Measurements from ENCODE around the gene ZNF189.

Gene ZNF189

GRCh38 chr9:101398068-101398929 is at the start of gene ZNF189, which contains the start of gene MRPL50:
Gene ZNF189, plus strand, starts transcription at chr9:101398851. Its CDS starts 306 bp downstream, at chr9:101399157.
Gene MRPL50, minus strand, starts transcription at chr9:101398618. Its CDS starts 26 bp downstream, at chr9:101398592.
- DNase-seq: peak; percentile 97

GRCh38 chr9:101350285-101350684 is 48.4 kb upstream of the ZNF189 start:
- no peak for DNase-seq

- DNase-seq: no peak
Observed at GRCh38 chr9:101352892-101353463, 45.7 kb upstream of the ZNF189 start.

- no peak for DNase-seq
Observed at GRCh38 chr9:101353683-101354082, 45.0 kb upstream of the ZNF189 start.

- no peak for DNase-seq
Observed at GRCh38 chr9:101354143-101354764, 44.4 kb upstream of the ZNF189 start.

- no peak for DNase-seq
Observed at GRCh38 chr9:101354765-101355708, 43.6 kb upstream of the ZNF189 start.

- DNase-seq: no peak
Observed at GRCh38 chr9:101356619-101357018, 42.0 kb upstream of the ZNF189 start.

- DNase-seq: no peak
Observed at GRCh38 chr9:101359679-101360078, 39.0 kb upstream of the ZNF189 start.

- DNase-seq: no peak
Observed at GRCh38 chr9:101360647-101361046, 38.0 kb upstream of the ZNF189 start.

- DNase-seq: no peak
Observed at GRCh38 chr9:101362450-101362849, 36.2 kb upstream of the ZNF189 start.

GRCh38 chr9:101365181-101365580 is 33.5 kb upstream of the ZNF189 start:
- DNase-seq: no peak

- no peak for DNase-seq
Observed at GRCh38 chr9:101366038-101366756, 32.5 kb upstream of the ZNF189 start.

- no peak for DNase-seq
Observed at GRCh38 chr9:101367323-101367722, 31.3 kb upstream of the ZNF189 start.

GRCh38 chr9:101369286-101369685 is 29.4 kb upstream of the ZNF189 start:
- no peak for DNase-seq

GRCh38 chr9:101369884-101370531 is 28.6 kb upstream of the ZNF189 start:
- DNase-seq: no peak

- DNase-seq: no peak
Observed at GRCh38 chr9:101371813-101372212, 26.8 kb upstream of the ZNF189 start.

GRCh38 chr9:101372327-101373118 is 26.1 kb upstream of the ZNF189 start:
- DNase-seq: no peak

GRCh38 chr9:101375546-101375945 is 23.1 kb upstream of the ZNF189 start:
- no peak for DNase-seq

GRCh38 chr9:101376111-101376848 is 22.4 kb upstream of the ZNF189 start:
- DNase-seq: no peak

- DNase-seq: no peak
Observed at GRCh38 chr9:101380295-101380694, 18.4 kb upstream of the ZNF189 start.
